DND-41 (cell line): Measurements from ENCODE around the gene SNCAIP.

Experiments
- ATAC-seq: fragments of 200-7000 bp; cut with Tn5 transposase; 3 replicates; pipeline ENCODE4 v1.9.1; 2021; ENCODE audit warnings: low read depth; ENCODE audit not compliant: insufficient read depth
- DNase-seq: peaks from one replicate; pipeline ENCODE4 v3.0.0-alpha.2; 2020
- H2AFZ ChIP-seq: 2 replicates; pipeline ENCODE4 v1.6.0; 2012; ENCODE audit warnings: low read depth, low read length
- H3K27ac ChIP-seq: 2 replicates; pipeline ENCODE4 v1.5.1; 2012; ENCODE audit warnings: low read length, inconsistent platforms
- H3K27me3 ChIP-seq: fragments of 200-600 bp; sonication (generic); 2 replicates; pipeline ENCODE4 v1.6.0; 2012; ENCODE audit warnings: low read length, mild to moderate bottlenecking, inconsistent platforms; ENCODE audit not compliant: insufficient read depth, poor library complexity
- H3K36me3 ChIP-seq: 2 replicates; pipeline ENCODE4 v1.5.1; 2012; ENCODE audit warnings: low read length, inconsistent platforms; ENCODE audit not compliant: insufficient read depth
- H3K4me1 ChIP-seq: 2 replicates; pipeline ENCODE4 v1.5.1; 2012; ENCODE audit warnings: mild to moderate bottlenecking, low read length; ENCODE audit not compliant: insufficient read depth
- H3K4me2 ChIP-seq: 2 replicates; pipeline ENCODE4 v1.6.0; 2012; ENCODE audit warnings: mild to moderate bottlenecking, moderate library complexity, low read length, inconsistent platforms; ENCODE audit not compliant: insufficient read depth
- H3K4me3 ChIP-seq, 2 experiments: fragments of 200-600 bp in 1 of 2; shearing (Covaris generic) in 1 of 2; 2 replicates each; pipeline ENCODE4 v1.5.1; 2012 to 2016; ENCODE audit warnings: inconsistent platforms in 2 of 2, low read length in 2 of 2, mild to moderate bottlenecking in 2 of 2, low read depth in 1 of 2, moderate library complexity in 1 of 2
- H3K79me2 ChIP-seq: 2 replicates; pipeline ENCODE4 v1.6.0; 2012; ENCODE audit warnings: low read length, inconsistent platforms; ENCODE audit not compliant: insufficient read depth
- H3K9ac ChIP-seq: 2 replicates; pipeline ENCODE4 v1.6.0; 2012; ENCODE audit warnings: low read depth, mild to moderate bottlenecking, inconsistent platforms, low read length, moderate library complexity
- H3K9me3 ChIP-seq: 2 replicates; pipeline ENCODE4 v1.5.1; 2012; ENCODE audit warnings: low read length, moderate library complexity, mild to moderate bottlenecking, inconsistent platforms; ENCODE audit not compliant: insufficient read depth, severe bottlenecking
- H4K20me1 ChIP-seq: 2 replicates; pipeline ENCODE4 v1.6.0; 2012; ENCODE audit warnings: low read length; ENCODE audit not compliant: insufficient read depth
- EZH2 ChIP-seq: IDR thresholded peaks from 3 replicates; pipeline ENCODE4 v1.6.1; 2012; ENCODE audit warnings: borderline replicate concordance, low read depth, mild to moderate bottlenecking, moderate library complexity, low read length, inconsistent platforms; ENCODE audit not compliant: severe bottlenecking
- TF ChIP-seq, protein P1 (sequence below): IDR thresholded peaks from 2 replicates; pipeline ENCODE4 v1.5.1; 2012; ENCODE audit warnings: borderline replicate concordance, low read length, moderate library complexity, mild to moderate bottlenecking; ENCODE audit not compliant: poor library complexity, severe bottlenecking; ENCODE audit errors: extremely low read depth

The SNCAIP gene

DNA sequence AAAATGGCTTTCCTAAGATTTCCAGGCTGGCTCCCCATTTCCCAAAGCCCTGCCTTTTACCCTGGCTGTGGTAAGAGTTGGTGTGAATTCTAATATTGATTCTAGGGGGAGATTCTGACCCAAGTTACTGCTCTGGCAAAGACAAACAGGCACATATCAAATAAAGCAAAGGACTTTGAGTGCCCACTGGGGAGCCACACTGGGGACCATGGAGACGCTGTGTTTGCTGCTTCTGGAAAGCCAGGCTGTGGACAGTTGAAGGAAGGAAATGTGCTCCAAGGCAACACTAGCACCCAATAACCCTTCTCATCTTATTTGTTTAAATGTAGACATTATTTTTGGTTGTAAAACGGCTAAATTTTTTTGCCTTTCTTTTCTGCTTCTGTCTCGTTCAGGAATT is 78.7 kb downstream of the SNCAIP start:
- no peak for DNase-seq
- H3K27me3 ChIP-seq, result no peaks in the 10 kb centered on the region
- H3K36me3 ChIP-seq, result no peaks in the 10 kb centered on the region
- no peak overlapping the region for H2AFZ ChIP-seq
- no peaks in the 10 kb centered on the region for H3K79me2 ChIP-seq
- H3K4me2 ChIP-seq, result no peak overlapping the region
- H3K4me1 ChIP-seq, result no peaks in the 10 kb centered on the region
- no peaks in the 10 kb centered on the region for H4K20me1 ChIP-seq
- no peak overlapping the region for H3K9ac ChIP-seq
- no peak overlapping the region for H3K27ac ChIP-seq
- ATAC-seq, result no peak
- no peak overlapping the region for H3K4me3 ChIP-seq
- no peak for TF ChIP-seq EZH2
- TF ChIP-seq, protein P1, sequence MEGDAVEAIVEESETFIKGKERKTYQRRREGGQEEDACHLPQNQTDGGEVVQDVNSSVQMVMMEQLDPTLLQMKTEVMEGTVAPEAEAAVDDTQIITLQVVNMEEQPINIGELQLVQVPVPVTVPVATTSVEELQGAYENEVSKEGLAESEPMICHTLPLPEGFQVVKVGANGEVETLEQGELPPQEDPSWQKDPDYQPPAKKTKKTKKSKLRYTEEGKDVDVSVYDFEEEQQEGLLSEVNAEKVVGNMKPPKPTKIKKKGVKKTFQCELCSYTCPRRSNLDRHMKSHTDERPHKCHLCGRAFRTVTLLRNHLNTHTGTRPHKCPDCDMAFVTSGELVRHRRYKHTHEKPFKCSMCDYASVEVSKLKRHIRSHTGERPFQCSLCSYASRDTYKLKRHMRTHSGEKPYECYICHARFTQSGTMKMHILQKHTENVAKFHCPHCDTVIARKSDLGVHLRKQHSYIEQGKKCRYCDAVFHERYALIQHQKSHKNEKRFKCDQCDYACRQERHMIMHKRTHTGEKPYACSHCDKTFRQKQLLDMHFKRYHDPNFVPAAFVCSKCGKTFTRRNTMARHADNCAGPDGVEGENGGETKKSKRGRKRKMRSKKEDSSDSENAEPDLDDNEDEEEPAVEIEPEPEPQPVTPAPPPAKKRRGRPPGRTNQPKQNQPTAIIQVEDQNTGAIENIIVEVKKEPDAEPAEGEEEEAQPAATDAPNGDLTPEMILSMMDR, result no peak
- H3K9me3 ChIP-seq, result no peaks in the 10 kb centered on the region

DNA sequence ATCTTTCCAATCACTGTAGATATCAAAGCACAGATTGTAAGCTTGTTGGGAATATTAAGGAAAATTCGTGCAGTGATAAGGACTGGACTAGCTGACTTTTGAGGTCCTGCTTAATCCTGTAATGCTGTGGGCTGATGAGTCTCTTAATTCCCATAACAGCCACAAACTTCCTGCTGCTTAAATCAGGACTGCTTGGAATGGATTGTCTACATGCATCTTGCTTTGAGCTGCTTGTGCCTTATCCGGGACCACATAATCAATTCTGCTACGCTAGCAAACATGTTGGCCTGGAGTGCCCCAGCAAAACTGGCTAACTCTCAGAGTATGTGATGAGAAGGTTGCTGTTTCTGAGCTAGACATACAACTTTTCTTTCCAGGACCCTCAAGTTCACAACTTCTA is 79.6 kb downstream of the SNCAIP start:
- H3K27me3 ChIP-seq, result no peaks in the 10 kb centered on the region
- TF ChIP-seq, protein P1, result no peak
- TF ChIP-seq EZH2, result no peak
- H3K4me3 ChIP-seq, result no peak overlapping the region
- no peaks in the 10 kb centered on the region for H3K79me2 ChIP-seq
- DNase-seq, result no peak
- no peaks in the 10 kb centered on the region for H3K9me3 ChIP-seq
- H4K20me1 ChIP-seq, result no peaks in the 10 kb centered on the region
- ATAC-seq, result no peak
- no peaks in the 10 kb centered on the region for H3K36me3 ChIP-seq
- no peaks in the 10 kb centered on the region for H3K4me1 ChIP-seq
- H2AFZ ChIP-seq, result no peak overlapping the region
- H3K27ac ChIP-seq, result no peak overlapping the region
- H3K9ac ChIP-seq, result no peak overlapping the region
- H3K4me2 ChIP-seq, result no peak overlapping the region

DNA sequence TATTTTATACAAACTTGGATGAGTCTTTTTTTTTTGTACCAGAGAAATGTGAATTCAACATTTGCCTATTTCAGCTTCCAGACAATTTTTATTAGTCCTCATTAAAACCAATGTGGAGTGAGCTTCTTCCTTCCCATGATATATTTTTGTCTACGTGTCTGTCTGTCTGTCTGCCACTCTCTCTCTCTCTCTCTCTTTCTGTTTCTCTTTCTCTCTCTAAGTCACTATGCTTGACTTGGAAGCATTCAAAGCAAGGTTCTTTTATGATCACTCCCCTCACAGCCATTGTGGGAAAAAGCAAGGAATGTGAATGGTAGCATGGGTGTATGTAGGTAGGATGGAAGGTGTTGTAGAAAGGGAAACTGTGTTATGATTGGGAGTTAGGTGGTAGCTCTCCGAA is 80.2 kb downstream of the SNCAIP start:
- no peak overlapping the region for H2AFZ ChIP-seq

More for the DNA sequence above, 80.2 kb downstream of the SNCAIP start:
- Histone ChIP-seq H3K4me3 (no peak overlapping the region), H3K9me3 (no peaks in the 10 kb centered on the region), H3K79me2 (no peaks in the 10 kb centered on the region), H3K36me3 (no peaks in the 10 kb centered on the region), H3K4me1 (no peaks in the 10 kb centered on the region), H3K9ac (no peak overlapping the region), H3K4me2 (no peak overlapping the region), H3K27me3 (no peaks in the 10 kb centered on the region), H4K20me1 (no peaks in the 10 kb centered on the region), H3K27ac (no peak overlapping the region)
- DNase-seq, result no peak
- ATAC-seq, result no peak
- TF ChIP-seq, protein P1, result no peak
- no peak for TF ChIP-seq EZH2
